Urinary bladder (tissue), 4 donors: ENCODE data around the gene TSC22D2. TPM values are rescaled to one million over a fixed set of nuclear protein-coding genes. Genes with fewer than 3 reads are reported as not detected.

Experiments
- DNase-seq: peaks from one replicate; pipeline ENCODE4 v3.0.0-alpha.2; 2015; ENCODE audit errors: extremely low spot score
- H3K27ac ChIP-seq: one replicate; pipeline ENCODE4 v1.5.1; 2013; ENCODE audit warnings: low read depth, mild to moderate bottlenecking, moderate library complexity
- H3K36me3 ChIP-seq: one replicate; pipeline ENCODE4 v1.6.1; 2013; ENCODE audit warnings: mild to moderate bottlenecking, moderate library complexity; ENCODE audit not compliant: insufficient read depth
- H3K4me1 ChIP-seq: one replicate; pipeline ENCODE4 v1.6.1; 2013; ENCODE audit warnings: mild to moderate bottlenecking, moderate library complexity; ENCODE audit not compliant: insufficient read depth
- H3K4me3 ChIP-seq: one replicate; pipeline ENCODE4 v1.5.1; 2013; ENCODE audit warnings: low read depth, low read length
- WGBS: extraction: QIAGEN DNeasy Blood & Tissue Kit; methylation state at CpG from one replicate; pipeline ENCODE4 v1.1.7; 2013; 5-methylcytosine and 5-hydroxymethylcytosine counted together
- polyA plus RNA-seq: library from polyadenylated mRNA; stranded (reverse); fragments of 200-250 nt; gene quantifications from one replicate; pipeline ENCODE4 v1.2.3, GENCODE V29; 2013
- total RNA-seq: library from RNA; depleted of rRNA; stranded (reverse); fragments of >200 nt; gene quantifications from one replicate; pipeline ENCODE4 v1.2.3, GENCODE V29; 2014
- donor health status: healthy with polysubstance abuse.
- donor health status: healthy.

Gene TSC22D2
- total and polyA plus RNA-seq, 2 donors = 16.3 to 48.3 TPM

- Histone ChIP-seq H3K4me1 (no peaks in the 10 kb centered on the region), H3K4me3 (no peak overlapping the region), H3K27ac (no peak overlapping the region), H3K36me3 (no peaks in the 10 kb centered on the region)
- DNase-seq = no peak
- WGBS = 86% methylated on average over 5 of the region's 5 CpGs
Measured at GRCh38 chr3:150433347-150433746, 25.2 kb downstream of the TSC22D2 start.

DNA sequence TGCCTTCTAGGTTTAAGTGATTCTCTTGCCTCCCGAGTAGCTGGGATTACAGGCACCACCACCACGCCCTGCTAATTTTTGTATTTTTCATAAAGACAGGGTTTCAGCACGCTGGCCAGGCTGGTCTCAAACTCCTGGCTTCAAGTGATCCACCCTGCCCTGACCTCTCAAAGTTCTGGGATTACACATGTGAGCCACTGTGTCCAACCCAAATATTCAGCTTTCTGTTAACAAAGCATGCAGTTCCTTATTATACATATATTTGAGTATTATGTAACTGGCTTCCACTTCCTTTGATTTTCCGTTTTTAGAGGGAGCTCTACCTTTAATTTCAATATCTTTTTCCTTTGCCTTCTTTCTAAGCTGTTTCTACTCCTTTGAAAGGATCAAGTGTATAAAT lies 26.1 kb downstream of the TSC22D2 start:
- H3K4me1 ChIP-seq = no peaks in the 10 kb centered on the region
- no peak overlapping the region for H3K4me3 ChIP-seq
- H3K27ac ChIP-seq = no peak overlapping the region
- no peak for DNase-seq
- no peaks in the 10 kb centered on the region for H3K36me3 ChIP-seq
- WGBS = 71% methylated on average over 4 of the region's 4 CpGs

- WGBS = 58% methylated on average over 5 of the region's 5 CpGs
Measured at GRCh38 chr3:150436161-150436560, 28.1 kb downstream of the TSC22D2 start.

GRCh38 chr3:150439657-150440056 lies 31.6 kb downstream of the TSC22D2 start:
- WGBS = 79% methylated on average over 3 of the region's 3 CpGs
- H3K4me3 ChIP-seq = no peak overlapping the region
- no peaks in the 10 kb centered on the region for H3K4me1 ChIP-seq
- no peak for DNase-seq
- no peaks in the 10 kb centered on the region for H3K36me3 ChIP-seq
- no peak overlapping the region for H3K27ac ChIP-seq

More at GRCh38 chr3:150436161-150436560, 28.1 kb downstream of the TSC22D2 start:
- Histone ChIP-seq H3K27ac (no peak overlapping the region), H3K4me3 (no peak overlapping the region), H3K36me3 (no peaks in the 10 kb centered on the region), H3K4me1 (no peaks in the 10 kb centered on the region)
- DNase-seq = no peak

DNA sequence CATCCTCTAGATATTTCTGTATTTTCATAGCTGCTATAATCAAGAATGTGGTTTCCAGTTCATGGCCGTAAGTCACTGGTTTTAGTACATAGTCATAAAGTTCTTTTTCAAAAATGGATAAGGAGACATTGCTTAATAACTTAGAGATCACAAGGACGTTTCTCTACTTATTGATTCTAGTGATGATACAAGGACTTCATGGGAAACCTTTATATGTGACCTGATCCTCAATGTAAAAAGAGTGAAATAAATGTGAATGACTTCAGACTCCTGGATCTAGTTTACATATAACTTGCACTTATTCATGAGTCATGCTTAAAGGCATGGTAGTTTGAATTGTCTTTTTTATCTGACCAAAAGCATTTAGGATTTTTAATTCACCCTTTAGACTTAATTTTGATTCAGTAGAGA lies 35.2 kb downstream of the TSC22D2 start:
- WGBS = 66% methylated on average over 2 of the region's 2 CpGs
- Histone ChIP-seq H3K27ac (no peak overlapping the region), H3K4me3 (no peak overlapping the region), H3K4me1 (no peaks in the 10 kb centered on the region), H3K36me3 (no peaks in the 10 kb centered on the region)
- no peak for DNase-seq

DNA sequence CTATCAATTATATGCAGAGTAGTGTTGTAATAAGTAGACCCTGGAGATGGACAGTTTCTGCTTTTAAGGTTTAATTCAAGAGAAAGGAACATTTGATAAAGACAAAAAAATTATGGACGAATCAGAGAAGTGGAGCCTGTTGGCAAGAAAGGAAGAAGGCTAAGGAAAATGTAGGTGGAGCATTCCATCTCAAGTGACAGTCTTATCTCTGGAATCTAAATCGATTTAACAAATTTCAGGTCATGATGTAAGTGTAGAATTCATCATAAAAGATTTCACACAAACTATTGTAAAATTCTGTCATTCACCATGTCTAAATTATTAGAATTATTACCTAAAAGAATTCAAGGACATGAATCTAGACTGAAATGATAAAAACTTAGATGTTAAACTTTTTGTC lies 36.3 kb downstream of the TSC22D2 start:
- 69% methylated on average over 2 of the region's 2 CpGs for WGBS
- Histone ChIP-seq H3K4me3 (no peak overlapping the region), H3K36me3 (no peaks in the 10 kb centered on the region), H3K27ac (no peak overlapping the region), H3K4me1 (no peaks in the 10 kb centered on the region)
- DNase-seq = no peak

DNA sequence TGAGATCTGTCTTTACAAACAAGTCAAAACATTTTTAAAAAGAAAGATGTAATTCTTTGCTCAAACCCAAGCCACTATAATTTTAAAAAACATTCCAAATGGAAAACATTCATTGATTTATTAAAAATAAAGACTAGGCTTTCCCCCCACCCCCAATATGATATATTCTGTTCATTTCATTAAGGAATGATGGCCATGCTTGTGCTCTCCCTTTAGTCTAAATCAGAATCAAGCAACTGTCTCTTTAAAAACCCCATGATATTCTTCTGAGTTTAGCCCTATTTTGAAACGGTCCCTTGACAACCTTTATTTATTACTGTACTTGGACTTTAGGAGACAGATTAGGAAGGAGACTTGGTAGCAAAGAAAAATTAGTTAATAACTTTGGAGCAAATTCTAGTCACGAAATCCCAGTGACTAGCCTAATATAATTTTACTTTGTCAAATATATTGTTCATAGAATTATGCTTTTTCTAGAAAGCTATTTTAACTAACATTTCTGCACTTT lies 38.4 kb downstream of the TSC22D2 start:
- Histone ChIP-seq H3K27ac (no peak overlapping the region), H3K36me3 (no peaks in the 10 kb centered on the region), H3K4me1 (no peaks in the 10 kb centered on the region), H3K4me3 (no peak overlapping the region)
- 42% methylated on average over 2 of the region's 2 CpGs for WGBS
- no peak for DNase-seq

GRCh38 chr3:150447084-150447483 lies 39.0 kb downstream of the TSC22D2 start:
- Histone ChIP-seq H3K27ac (no peak overlapping the region), H3K4me3 (no peak overlapping the region), H3K36me3 (no peaks in the 10 kb centered on the region), H3K4me1 (no peaks in the 10 kb centered on the region)
- WGBS = 87% methylated on average over 2 of the region's 2 CpGs
- DNase-seq = no peak

GRCh38 chr3:150447631-150448465 lies 39.8 kb downstream of the TSC22D2 start:
- 71% methylated on average over 3 of the region's 3 CpGs for WGBS
- no peak for DNase-seq
- no peak overlapping the region for H3K4me3 ChIP-seq
- H3K27ac ChIP-seq = no peak overlapping the region
- no peaks in the 10 kb centered on the region for H3K36me3 ChIP-seq
- H3K4me1 ChIP-seq = no peaks in the 10 kb centered on the region

- H3K36me3 ChIP-seq = no peaks in the 10 kb centered on the region
- H3K4me1 ChIP-seq = no peaks in the 10 kb centered on the region
- no peak for DNase-seq
- H3K4me3 ChIP-seq = no peak overlapping the region
- no peak overlapping the region for H3K27ac ChIP-seq
Measured at GRCh38 chr3:150449169-150449721, 41.1 kb downstream of the TSC22D2 start.

GRCh38 chr3:150450916-150451315 lies 42.8 kb downstream of the TSC22D2 start:
- Histone ChIP-seq H3K4me1 (no peaks in the 10 kb centered on the region), H3K36me3 (no peaks in the 10 kb centered on the region), H3K27ac (no peak overlapping the region), H3K4me3 (no peak overlapping the region)
- DNase-seq = no peak

- no peak for DNase-seq
- WGBS = 92% methylated on average over 1 of the region's 1 CpG
- Histone ChIP-seq H3K27ac (no peak overlapping the region), H3K4me3 (no peak overlapping the region), H3K36me3 (no peaks in the 10 kb centered on the region), H3K4me1 (no peaks in the 10 kb centered on the region)
Measured at GRCh38 chr3:150451329-150452048, 43.4 kb downstream of the TSC22D2 start.

DNA sequence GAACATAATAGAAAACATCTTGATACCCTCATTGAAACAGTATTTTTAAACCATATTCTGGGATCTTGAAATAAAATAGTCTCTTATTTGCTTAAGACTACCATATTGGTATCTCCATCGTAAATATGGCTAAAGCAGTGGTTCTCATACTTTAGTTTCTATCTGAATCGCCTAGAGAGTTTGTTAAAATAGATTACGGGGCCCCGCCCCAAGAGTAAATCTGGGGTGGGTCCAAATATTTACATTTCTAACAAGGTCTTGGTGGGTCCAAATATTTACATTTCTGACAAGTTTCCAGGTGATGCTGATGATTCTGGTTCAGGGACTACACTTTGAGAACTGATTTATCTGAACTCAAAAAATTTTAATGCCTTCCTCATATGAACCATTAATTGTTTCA lies 45.3 kb downstream of the TSC22D2 start:
- Histone ChIP-seq H3K4me3 (no peak overlapping the region), H3K4me1 (no peaks in the 10 kb centered on the region), H3K27ac (no peak overlapping the region), H3K36me3 (peaks cover 1% of the 10 kb centered on the region)
- DNase-seq = no peak
- WGBS = 93% methylated on average over 4 of the region's 4 CpGs

DNA sequence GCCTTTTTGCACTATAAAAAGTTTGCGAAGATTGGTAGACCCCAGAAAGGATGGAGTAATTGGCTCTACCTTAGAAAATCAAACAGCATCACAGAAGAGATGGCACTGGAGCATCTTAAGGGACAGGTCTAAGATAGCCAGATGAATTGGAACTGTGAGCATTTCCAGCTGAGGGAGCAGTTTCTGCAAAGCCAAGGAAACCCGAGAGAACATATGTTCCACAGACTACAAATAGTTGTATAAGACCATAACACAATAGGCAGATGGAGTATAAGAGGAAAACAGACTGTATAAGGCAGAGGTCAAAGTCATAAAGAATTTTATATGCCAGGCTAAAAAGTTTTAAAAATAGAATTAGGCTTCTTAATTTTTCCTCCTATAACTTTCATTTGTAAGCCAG lies 46.0 kb downstream of the TSC22D2 start:
- no peak overlapping the region for H3K4me3 ChIP-seq
- H3K36me3 ChIP-seq = peaks cover 4% of the 10 kb centered on the region
- 75% methylated on average over 2 of the region's 2 CpGs for WGBS
- DNase-seq = no peak
- H3K4me1 ChIP-seq = no peaks in the 10 kb centered on the region
- no peak overlapping the region for H3K27ac ChIP-seq
